Smooth muscle cell (in vitro differentiated cells): Measurements from ENCODE around the gene SPA17. TPM values are rescaled to one million over a fixed set of nuclear protein-coding genes. Genes with fewer than 3 reads are reported as not detected.

Experiments
- DNase-seq: peaks from one replicate; lab custom pipeline; 2025; ENCODE audit not compliant: unreplicated experiment; lab: John Stamatoyannopoulos, UW
- H2AFZ ChIP-seq: fragments of 200-600 bp; sonication (generic); 2 replicates; pipeline ENCODE4 v1.6.0; 2016; ENCODE audit warnings: antibody characterized with exemption, low read depth, mild to moderate bottlenecking
- H3F3A ChIP-seq: fragments of 200-600 bp; sonication (generic); 2 replicates; pipeline ENCODE4 v1.6.0; 2017; ENCODE audit warnings: antibody characterized with exemption, low read depth
- H3K27ac ChIP-seq: fragments of 200-600 bp; sonication (generic); 2 replicates; pipeline ENCODE4 v1.5.1; 2016; ENCODE audit warnings: low read depth, mild to moderate bottlenecking
- H3K27me3 ChIP-seq: fragments of 200-600 bp; sonication (generic); 2 replicates; pipeline ENCODE4 v1.6.1; 2016; ENCODE audit warnings: low read depth, mild to moderate bottlenecking
- H3K36me3 ChIP-seq: fragments of 200-600 bp; sonication (generic); 2 replicates; pipeline ENCODE4 v1.5.1; 2016; ENCODE audit warnings: low read depth
- H3K4me1 ChIP-seq: fragments of 200-600 bp; sonication (generic); 2 replicates; pipeline ENCODE4 v1.5.1; 2016; ENCODE audit warnings: low read depth
- H3K4me2 ChIP-seq: fragments of 200-600 bp; sonication (generic); 2 replicates; pipeline ENCODE4 v1.6.0; 2016; ENCODE audit warnings: mild to moderate bottlenecking
- H3K4me3 ChIP-seq: fragments of 200-600 bp; sonication (generic); 2 replicates; pipeline ENCODE4 v1.5.1; 2016; ENCODE audit warnings: mild to moderate bottlenecking
- H3K79me2 ChIP-seq: fragments of 200-600 bp; sonication (generic); 2 replicates; pipeline ENCODE4 v1.6.0; 2016; ENCODE audit warnings: low read depth, mild to moderate bottlenecking
- H3K9ac ChIP-seq: fragments of 200-600 bp; sonication (generic); 2 replicates; pipeline ENCODE4 v1.6.0; 2016; ENCODE audit warnings: low read depth
- H3K9me3 ChIP-seq: fragments of 200-600 bp; sonication (generic); replicated peaks from 2 replicates; pipeline ENCODE4 v1.5.1; 2016; ENCODE audit warnings: low read depth
- H4K20me1 ChIP-seq: fragments of 200-600 bp; sonication (generic); 2 replicates; pipeline ENCODE4 v1.6.0; 2016; ENCODE audit warnings: low read depth
- CTCF ChIP-seq: fragments of 200-600 bp; sonication (generic); IDR thresholded peaks from 2 replicates; pipeline ENCODE4 v1.5.1; 2017; ENCODE audit warnings: borderline replicate concordance, mild to moderate bottlenecking, antibody characterized with exemption; ENCODE audit not compliant: insufficient read depth, poor library complexity, severe bottlenecking
- WGBS: methylation state at CpG from one replicate; pipeline ENCODE4 v1.1.7; 2016; ENCODE audit warnings: low lambda C conversion rate; 5-methylcytosine and 5-hydroxymethylcytosine counted together
- polyA plus RNA-seq: library from polyadenylated mRNA; unstranded; fragments of >200 nt; fragmentation: Nextera tagmentation; extraction: Ambion mirVana; gene quantifications from 2 replicates; pipeline ENCODE4 v1.2.1, GENCODE V29; 2016
- total RNA-seq: library from RNA; depleted of rRNA; stranded (reverse); fragments of >200 nt; gene quantifications from 2 replicates; pipeline ENCODE4 v1.2.3, GENCODE V29; 2014

SPA17 gene
- total and polyA plus RNA-seq, 2 experiments from 2014 or later: 6.1 to 7.4 TPM

DNA sequence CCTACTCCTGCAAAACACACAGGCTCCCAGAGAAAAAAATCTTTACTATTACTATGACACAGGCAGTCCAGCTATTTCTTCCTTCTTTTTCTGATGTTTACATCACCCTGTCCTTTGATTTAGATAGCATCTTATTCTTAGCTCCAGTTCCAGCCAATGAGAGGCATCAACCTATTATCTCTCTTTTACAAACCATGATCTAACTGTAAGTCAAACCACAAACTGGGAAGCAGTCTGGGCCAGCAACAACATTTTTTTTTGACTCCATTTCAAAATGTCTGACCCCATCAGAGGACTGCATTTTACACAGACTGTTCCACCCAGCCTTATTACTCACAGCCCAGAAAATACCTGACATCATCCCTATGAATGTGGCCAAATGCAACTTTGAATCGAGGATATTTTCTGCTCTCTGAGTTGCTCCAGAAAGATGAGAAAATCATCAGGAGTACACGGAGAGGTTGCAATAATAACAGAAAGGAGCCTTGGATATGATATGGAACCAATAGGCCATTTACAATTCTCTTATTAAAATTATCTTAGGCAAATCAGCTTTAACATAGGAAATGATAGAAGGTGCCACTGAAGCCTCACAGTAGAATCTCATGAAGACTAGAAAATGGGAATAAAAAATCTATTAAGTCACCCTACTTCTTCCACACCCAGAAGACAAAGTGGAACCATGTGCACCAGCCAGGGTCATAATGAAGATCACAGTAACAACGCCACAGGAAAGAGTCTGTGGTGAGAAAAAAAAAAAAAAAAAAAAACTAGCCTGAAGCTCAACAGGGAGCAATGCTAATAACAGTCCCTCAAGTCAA lies 29.9 kb upstream of the SPA17 start:
- no peak overlapping the region for H2AFZ ChIP-seq
- peak overlapping the region; percentile 73 for H3K4me2 ChIP-seq
- DNase-seq: no peak

GRCh38 chr11:124644426-124645280 lies 29.1 kb upstream of the SPA17 start:
- H3F3A ChIP-seq: peaks cover 6% of the 10 kb centered on the region
- DNase-seq: peak; percentile 17
- no peaks in the 10 kb centered on the region for H4K20me1 ChIP-seq
- H3K4me3 ChIP-seq: peak overlapping the region; percentile 6
- no peak overlapping the region for H2AFZ ChIP-seq
- H3K36me3 ChIP-seq: no peaks in the 10 kb centered on the region
- H3K27ac ChIP-seq: peak overlapping the region; percentile 91
- peak overlapping the region; percentile 73 for H3K4me2 ChIP-seq
- no peaks in the 10 kb centered on the region for H3K9me3 ChIP-seq
- WGBS: 15% methylated on average over 16 of the region's 16 CpGs
- TF ChIP-seq CTCF: peak; percentile 75
- H3K79me2 ChIP-seq: no peaks in the 10 kb centered on the region
- peaks cover 5% of the 10 kb centered on the region for H3K4me1 ChIP-seq
- no peaks in the 10 kb centered on the region for H3K27me3 ChIP-seq
- peak overlapping the region; percentile 68 for H3K9ac ChIP-seq

More for the DNA sequence above, 29.9 kb upstream of the SPA17 start:
- Histone ChIP-seq H3K79me2 (no peaks in the 10 kb centered on the region), H3K9ac (peak overlapping the region; percentile 68), H3K4me1 (peaks cover 5% of the 10 kb centered on the region), H3K9me3 (no peaks in the 10 kb centered on the region), H4K20me1 (no peaks in the 10 kb centered on the region), H3K36me3 (no peaks in the 10 kb centered on the region), H3F3A (peaks cover 6% of the 10 kb centered on the region), H3K27me3 (no peaks in the 10 kb centered on the region), H3K4me3 (no peak overlapping the region), H3K27ac (peak overlapping the region; percentile 91)
- WGBS: 27% methylated on average over 3 of the region's 3 CpGs
- no peak for TF ChIP-seq CTCF

DNA sequence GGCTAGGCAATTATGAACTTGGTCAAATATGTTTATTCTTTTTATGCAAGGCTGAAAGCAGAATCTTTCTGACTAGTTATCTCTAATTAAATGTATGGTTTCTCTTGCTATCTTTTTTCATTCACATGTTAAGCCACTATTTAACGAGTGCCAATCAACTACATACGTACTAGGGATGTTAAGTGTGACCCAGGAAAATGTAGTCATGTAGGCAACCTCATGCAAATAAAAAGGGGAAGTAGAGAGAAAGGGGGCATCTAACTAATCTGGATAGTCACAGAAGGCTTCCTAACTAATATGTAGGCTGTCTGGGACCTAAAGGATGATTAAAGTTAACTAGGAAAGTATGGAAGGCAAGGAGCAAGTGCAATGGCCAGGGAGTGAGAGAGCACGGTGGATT lies 27.6 kb upstream of the SPA17 start:
- no peaks in the 10 kb centered on the region for H4K20me1 ChIP-seq
- no peaks in the 10 kb centered on the region for H3K27me3 ChIP-seq
- no peaks in the 10 kb centered on the region for H3K36me3 ChIP-seq
- no peak overlapping the region for H3K4me3 ChIP-seq
- peaks cover 5% of the 10 kb centered on the region for H3K4me1 ChIP-seq
- H3K9ac ChIP-seq: no peak overlapping the region
- H2AFZ ChIP-seq: no peak overlapping the region
- no peaks in the 10 kb centered on the region for H3K79me2 ChIP-seq
- H3K9me3 ChIP-seq: no peaks in the 10 kb centered on the region
- no peak overlapping the region for H3K27ac ChIP-seq
- WGBS: 92% methylated on average over 3 of the region's 3 CpGs
- no peak overlapping the region for H3K4me2 ChIP-seq
- TF ChIP-seq CTCF: no peak
- no peak for DNase-seq
- H3F3A ChIP-seq: peaks cover 6% of the 10 kb centered on the region
